HG03025 (cell line): ENCODE results near the gene BCL2.

Experiments
- ATAC-seq: cut with Tn5 transposase; IDR thresholded peaks from one replicate; pipeline ENCODE4 v1.9.1; 2021; ENCODE audit warnings: mild to moderate bottlenecking, moderate library complexity; ENCODE audit not compliant: unreplicated experiment, low FRiP score

Gene BCL2

GRCh38 chr18:63149302-63149587 lies 170.3 kb downstream of the BCL2 start:
- no peak for ATAC-seq

- no peak for ATAC-seq
Observed at GRCh38 chr18:63148449-63149301, 170.9 kb downstream of the BCL2 start.

- ATAC-seq = no peak
Observed at GRCh38 chr18:63147973-63148372, 171.6 kb downstream of the BCL2 start.

GRCh38 chr18:63146828-63147409 lies 172.7 kb downstream of the BCL2 start:
- ATAC-seq = no peak

GRCh38 chr18:63145851-63146555 lies 173.6 kb downstream of the BCL2 start:
- ATAC-seq = no peak

GRCh38 chr18:63145166-63145850 lies 174.3 kb downstream of the BCL2 start:
- no peak for ATAC-seq

- ATAC-seq = no peak
Observed at GRCh38 chr18:63144748-63145147, 174.8 kb downstream of the BCL2 start.

- ATAC-seq = no peak
Observed at GRCh38 chr18:63143330-63143771, 176.2 kb downstream of the BCL2 start.

GRCh38 chr18:63142594-63143225 lies 176.9 kb downstream of the BCL2 start:
- ATAC-seq = no peak

- no peak for ATAC-seq
Observed at GRCh38 chr18:63141778-63142176, 177.8 kb downstream of the BCL2 start.

- ATAC-seq = no peak
Observed at GRCh38 chr18:63140997-63141777, 178.4 kb downstream of the BCL2 start.

GRCh38 chr18:63140038-63140450 lies 179.5 kb downstream of the BCL2 start:
- ATAC-seq = no peak

- ATAC-seq = peak; percentile 65
Observed at GRCh38 chr18:63138436-63139340, 180.9 kb downstream of the BCL2 start.

GRCh38 chr18:63137999-63138435 lies 181.6 kb downstream of the BCL2 start:
- ATAC-seq = no peak

GRCh38 chr18:63135101-63135500 lies 184.5 kb downstream of the BCL2 start:
- ATAC-seq = no peak

GRCh38 chr18:63132819-63133200 lies 186.8 kb downstream of the BCL2 start:
- no peak for ATAC-seq

- no peak for ATAC-seq
Observed at GRCh38 chr18:63131959-63132818, 187.4 kb downstream of the BCL2 start.
